ENCODE results near the gene C9orf50. TPM values are rescaled to one million over a fixed set of nuclear protein-coding genes. Genes with fewer than 3 reads are reported as not detected.

The C9orf50 gene
- total RNA-seq, 3 donors from 2014 or later (not counting 1 experiment from before 2014, with no cell fraction given) = not detected

DNA sequence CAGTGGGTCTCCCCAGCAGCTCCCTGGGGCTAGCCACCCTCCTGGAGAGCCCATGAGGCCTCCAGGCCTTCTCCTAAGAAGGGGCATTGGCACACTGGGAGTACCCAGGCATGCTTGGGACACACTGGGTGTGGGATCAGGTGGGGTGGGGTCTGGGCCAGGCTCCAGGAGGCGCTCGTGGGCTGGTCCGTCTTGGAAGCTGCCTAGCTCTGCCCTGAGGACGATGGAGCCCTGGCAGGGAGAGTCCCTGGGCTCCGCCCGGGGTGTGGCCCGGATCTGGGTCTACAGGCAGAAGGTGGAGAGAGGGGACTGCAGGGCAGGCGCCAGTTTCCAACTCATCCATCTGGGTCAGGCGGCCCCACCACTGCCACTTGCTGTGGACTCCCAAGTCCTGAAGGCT lies 46.9 kb upstream of the C9orf50 start:
- Mint-ChIP-seq H3K4me1 (peaks cover 0 to 8% of the 10 kb centered on the region in 2 donors), H3K4me3 (no peak overlapping the region), H3K27me3 (ENCODE audit: low read depth in 2 of 2) (peaks cover 7 to 17% of the 10 kb centered on the region in 2 donors), H3K27ac (no peak overlapping the region), H3K36me3 (no peaks in the 10 kb centered on the region), H3K9me3 (no peaks in the 10 kb centered on the region)
- TF ChIP-seq, protein P1, sequence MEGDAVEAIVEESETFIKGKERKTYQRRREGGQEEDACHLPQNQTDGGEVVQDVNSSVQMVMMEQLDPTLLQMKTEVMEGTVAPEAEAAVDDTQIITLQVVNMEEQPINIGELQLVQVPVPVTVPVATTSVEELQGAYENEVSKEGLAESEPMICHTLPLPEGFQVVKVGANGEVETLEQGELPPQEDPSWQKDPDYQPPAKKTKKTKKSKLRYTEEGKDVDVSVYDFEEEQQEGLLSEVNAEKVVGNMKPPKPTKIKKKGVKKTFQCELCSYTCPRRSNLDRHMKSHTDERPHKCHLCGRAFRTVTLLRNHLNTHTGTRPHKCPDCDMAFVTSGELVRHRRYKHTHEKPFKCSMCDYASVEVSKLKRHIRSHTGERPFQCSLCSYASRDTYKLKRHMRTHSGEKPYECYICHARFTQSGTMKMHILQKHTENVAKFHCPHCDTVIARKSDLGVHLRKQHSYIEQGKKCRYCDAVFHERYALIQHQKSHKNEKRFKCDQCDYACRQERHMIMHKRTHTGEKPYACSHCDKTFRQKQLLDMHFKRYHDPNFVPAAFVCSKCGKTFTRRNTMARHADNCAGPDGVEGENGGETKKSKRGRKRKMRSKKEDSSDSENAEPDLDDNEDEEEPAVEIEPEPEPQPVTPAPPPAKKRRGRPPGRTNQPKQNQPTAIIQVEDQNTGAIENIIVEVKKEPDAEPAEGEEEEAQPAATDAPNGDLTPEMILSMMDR (IDR thresholded peaks at IDR 0.05) = no peak
- DNase-seq (no peak), ATAC-seq (no peak)
- Histone ChIP-seq H3K9me3 (ENCODE audit: control insufficient read depth, insufficient read depth, low read length) (no peaks in the 10 kb centered on the region), H3K36me3 (ENCODE audit: control insufficient read depth, insufficient read depth, low read length) (no peaks in the 10 kb centered on the region), H3K27ac (ENCODE audit: low read length) (no peak overlapping the region), H3K4me3 (ENCODE audit: low read length) (no peak overlapping the region), H3K27me3 (ENCODE audit: control insufficient read depth, insufficient read depth, low read length) (peaks cover 6% of the 10 kb centered on the region), H3K4me1 (ENCODE audit: control insufficient read depth, insufficient read depth, low read length) (peaks cover 10% of the 10 kb centered on the region)
- 95% methylated on average over 9 of the region's 9 CpGs for WGBS (ENCODE audit: insufficient coverage)
- intact Hi-C loops (cut with micrococcal nuclease) = no loop called here

DNA sequence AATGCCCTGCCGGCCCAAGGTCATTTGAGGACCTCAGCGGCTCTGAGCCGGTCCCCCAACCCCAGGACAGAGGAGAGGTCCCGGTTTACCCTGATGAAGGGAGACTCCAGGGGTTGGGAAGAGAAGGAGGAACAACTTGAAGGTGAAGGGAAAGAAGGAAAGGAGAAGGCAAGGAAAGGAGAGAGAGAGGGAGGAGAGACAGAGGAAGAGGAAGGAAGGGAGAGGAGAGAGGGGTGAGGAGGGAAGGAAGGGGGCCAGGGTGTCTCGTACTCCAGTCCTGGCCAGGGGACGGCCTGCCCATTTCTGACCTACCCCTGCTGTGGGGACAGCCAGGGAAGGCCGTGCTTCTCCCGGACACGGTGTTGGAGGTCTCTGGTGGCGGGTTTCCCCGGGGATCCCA lies 46.5 kb upstream of the C9orf50 start:
- no peaks in the 10 kb centered on the region for H3K36me3 ChIP-seq (ENCODE audit: control insufficient read depth, insufficient read depth, low read length)
- Mint-ChIP-seq H3K4me1 (peaks cover 0 to 8% of the 10 kb centered on the region in 2 donors), H3K4me3 (no peak overlapping the region), H3K27ac (no peak overlapping the region), H3K9me3 (no peaks in the 10 kb centered on the region), H3K36me3 (no peaks in the 10 kb centered on the region), H3K27me3 (ENCODE audit: low read depth in 2 of 2) (peaks cover 7 to 15% of the 10 kb centered on the region in 2 donors)
- H3K4me1 ChIP-seq (ENCODE audit: control insufficient read depth, insufficient read depth, low read length) = peaks cover 10% of the 10 kb centered on the region
- WGBS (ENCODE audit: insufficient coverage) = 87% methylated on average over 11 of the region's 11 CpGs
- TF ChIP-seq, protein P1 (IDR thresholded peaks at IDR 0.05) = no peak
- no peak for DNase-seq
- H3K27me3 ChIP-seq (ENCODE audit: control insufficient read depth, insufficient read depth, low read length) = peaks cover 6% of the 10 kb centered on the region
- ATAC-seq = no peak
- no peak overlapping the region for H3K4me3 ChIP-seq (ENCODE audit: low read length)
- no peaks in the 10 kb centered on the region for H3K9me3 ChIP-seq (ENCODE audit: control insufficient read depth, insufficient read depth, low read length)
- intact Hi-C loops (cut with micrococcal nuclease) = no loop called here
- no peak overlapping the region for H3K27ac ChIP-seq (ENCODE audit: low read length)

DNA sequence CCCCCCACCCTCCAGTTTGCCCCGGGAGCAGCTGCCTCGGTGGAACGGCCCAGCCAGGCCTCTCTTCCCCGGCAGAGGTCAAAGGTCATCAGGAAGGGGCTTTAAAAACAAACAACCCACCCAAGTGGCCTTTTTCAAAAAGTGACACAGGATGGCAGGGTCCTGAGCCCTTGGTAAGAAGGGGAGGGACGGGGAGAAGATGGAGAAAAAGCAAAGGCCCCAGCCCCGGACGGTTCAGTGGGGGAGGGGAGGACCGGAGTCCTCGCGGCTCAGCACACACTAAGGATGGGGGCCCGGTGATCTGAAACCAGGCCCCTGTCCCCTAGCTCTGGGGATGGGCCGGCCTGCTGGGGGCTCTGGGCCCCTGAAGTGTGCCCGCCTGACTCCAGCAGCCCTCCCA lies 45.7 kb upstream of the C9orf50 start:
- H3K27ac Mint-ChIP-seq = no peak overlapping the region
- H3K27me3 ChIP-seq (ENCODE audit: control insufficient read depth, insufficient read depth, low read length) = peaks cover 6% of the 10 kb centered on the region
- no peak overlapping the region for H3K4me3 Mint-ChIP-seq
- ATAC-seq (no peak), DNase-seq (no peak)
- H3K4me1 Mint-ChIP-seq = peaks cover 0 to 8% of the 10 kb centered on the region in 2 donors
- H3K4me3 ChIP-seq (ENCODE audit: low read length) = no peak overlapping the region
- intact Hi-C loops (cut with micrococcal nuclease) = no loop called here
- no peaks in the 10 kb centered on the region for H3K9me3 Mint-ChIP-seq
- H3K36me3 ChIP-seq (ENCODE audit: control insufficient read depth, insufficient read depth, low read length) = no peaks in the 10 kb centered on the region
- peaks cover 10% of the 10 kb centered on the region for H3K4me1 ChIP-seq (ENCODE audit: control insufficient read depth, insufficient read depth, low read length)
- H3K27me3 Mint-ChIP-seq (ENCODE audit: low read depth in 2 of 2) = peaks cover 7 to 15% of the 10 kb centered on the region in 2 donors
- H3K9me3 ChIP-seq (ENCODE audit: control insufficient read depth, insufficient read depth, low read length) = no peaks in the 10 kb centered on the region
- TF ChIP-seq, protein P1 (IDR thresholded peaks at IDR 0.05) = no peak
- no peak overlapping the region for H3K27ac ChIP-seq (ENCODE audit: low read length)
- 63% methylated on average over 9 of the region's 13 CpGs for WGBS (ENCODE audit: insufficient coverage)
- H3K36me3 Mint-ChIP-seq = no peaks in the 10 kb centered on the region
